Karpas-422 (cell line): ENCODE data around the gene XPO6. TPM values are rescaled to one million over a fixed set of nuclear protein-coding genes. Genes with fewer than 3 reads are reported as not detected.
A peak's percentile ranks its signal among the peaks of the same experiment; 100 is the strongest.

Experiments used
- DNase-seq: peaks from one replicate; pipeline ENCODE4 v3.0.0-alpha.2; 2015
- H2AFZ ChIP-seq: fragments of 200-600 bp; sonication (generic); 2 replicates; pipeline ENCODE4 v1.6.1; 2014; ENCODE audit warnings: antibody characterized with exemption, low read length, mixed read lengths
- H3K27ac ChIP-seq: fragments of 200-600 bp; sonication (generic); 2 replicates; pipeline ENCODE4 v1.5.1; 2014; ENCODE audit warnings: mild to moderate bottlenecking, low read length, moderate library complexity
- H3K27me3 ChIP-seq: fragments of 200-600 bp; sonication (generic); 2 replicates; pipeline ENCODE4 v1.6.1; 2014; ENCODE audit warnings: low read length, mixed read lengths
- H3K36me3 ChIP-seq: fragments of 200-600 bp; sonication (generic); 2 replicates; pipeline ENCODE4 v1.6.1; 2014; ENCODE audit warnings: low read length, mixed read lengths; ENCODE audit not compliant: insufficient read depth
- H3K4me1 ChIP-seq: fragments of 200-600 bp; sonication (generic); 2 replicates; pipeline ENCODE4 v1.6.1; 2014; ENCODE audit warnings: mild to moderate bottlenecking, low read length, mixed read lengths
- H3K4me2 ChIP-seq: fragments of 200-600 bp; sonication (generic); 2 replicates; pipeline ENCODE4 v1.6.1; 2014; ENCODE audit warnings: low read length, low read depth, mild to moderate bottlenecking; ENCODE audit not compliant: poor library complexity, severe bottlenecking
- H3K4me3 ChIP-seq: fragments of 200-600 bp; sonication (generic); 2 replicates; pipeline ENCODE4 v1.5.1; 2014; ENCODE audit warnings: mild to moderate bottlenecking, antibody characterized with exemption, low read length, mixed read lengths
- H3K79me2 ChIP-seq: fragments of 200-600 bp; sonication (generic); 2 replicates; pipeline ENCODE4 v1.6.1; 2014; ENCODE audit warnings: mild to moderate bottlenecking, low read length, mixed read lengths
- H3K9ac ChIP-seq: fragments of 200-600 bp; sonication (generic); 2 replicates; pipeline ENCODE4 v1.6.0; 2014; ENCODE audit warnings: low read length
- H3K9me2 ChIP-seq: fragments of 200-600 bp; sonication (generic), shearing (Covaris generic); replicated peaks from 2 replicates; pipeline ENCODE4 v1.6.0; 2014; ENCODE audit warnings: mild to moderate bottlenecking, low read length, moderate library complexity; ENCODE audit not compliant: insufficient read depth
- H3K9me3 ChIP-seq: fragments of 300-700, 200-600 bp; sonication (generic); 2 replicates; pipeline ENCODE4 v1.6.1; 2014; ENCODE audit warnings: low read length, mixed read lengths
- H4K20me1 ChIP-seq: fragments of 200-600 bp; sonication (generic); 2 replicates; pipeline ENCODE4 v1.6.1; 2014; ENCODE audit warnings: mild to moderate bottlenecking, antibody characterized with exemption, low read length, low read depth; ENCODE audit not compliant: insufficient read depth
- total RNA-seq: library from RNA; depleted of rRNA; stranded (reverse); fragments of >200 nt; shearing (Covaris generic); gene quantifications from 2 replicates; pipeline ENCODE4 v1.2.3, GENCODE V29; 2014; ENCODE audit warnings: low replicate concordance

The XPO6 gene
- total RNA-seq, 1 experiment from 2014 or later = 136 TPM

GRCh38 chr16:28205974-28206373, 5.8 kb downstream of the XPO6 start:
- no peaks in the 10 kb centered on the region for H3K9me3 ChIP-seq
- no peaks in the 10 kb centered on the region for H3K9me2 ChIP-seq
- H3K79me2 ChIP-seq = peaks cover 99% of the 10 kb centered on the region
- no peak overlapping the region for H3K4me2 ChIP-seq
- peaks cover 30% of the 10 kb centered on the region for H3K4me1 ChIP-seq
- H2AFZ ChIP-seq = no peak overlapping the region
- H3K4me3 ChIP-seq = no peak overlapping the region
- no peak overlapping the region for H3K27ac ChIP-seq
- peaks cover 62% of the 10 kb centered on the region for H4K20me1 ChIP-seq
- no peak overlapping the region for H3K9ac ChIP-seq
- peaks cover 68% of the 10 kb centered on the region for H3K36me3 ChIP-seq
- H3K27me3 ChIP-seq = no peaks in the 10 kb centered on the region
- no peak for DNase-seq

- H3K4me3 ChIP-seq = no peak overlapping the region
- H3K9me3 ChIP-seq = no peaks in the 10 kb centered on the region
- H3K9me2 ChIP-seq = no peaks in the 10 kb centered on the region
- no peak overlapping the region for H3K4me2 ChIP-seq
- peaks cover 72% of the 10 kb centered on the region for H3K36me3 ChIP-seq
- peaks cover 99% of the 10 kb centered on the region for H3K79me2 ChIP-seq
- no peak for DNase-seq
- no peaks in the 10 kb centered on the region for H3K27me3 ChIP-seq
- H4K20me1 ChIP-seq = peaks cover 62% of the 10 kb centered on the region
- H3K27ac ChIP-seq = no peak overlapping the region
- H3K9ac ChIP-seq = no peak overlapping the region
- H2AFZ ChIP-seq = no peak overlapping the region
- H3K4me1 ChIP-seq = peaks cover 27% of the 10 kb centered on the region
These were observed 6.5 kb downstream of the XPO6 start for GRCh38 chr16:28205117-28205899.

- H2AFZ ChIP-seq = no peak overlapping the region
- no peaks in the 10 kb centered on the region for H3K27me3 ChIP-seq
- H3K4me2 ChIP-seq = no peak overlapping the region
- H3K4me1 ChIP-seq = peaks cover 20% of the 10 kb centered on the region
- no peaks in the 10 kb centered on the region for H3K9me3 ChIP-seq
- H4K20me1 ChIP-seq = peaks cover 57% of the 10 kb centered on the region
- no peak for DNase-seq
- H3K4me3 ChIP-seq = no peak overlapping the region
- H3K9me2 ChIP-seq = no peaks in the 10 kb centered on the region
- H3K9ac ChIP-seq = no peak overlapping the region
- H3K79me2 ChIP-seq = peaks cover 99% of the 10 kb centered on the region
- peaks cover 68% of the 10 kb centered on the region for H3K36me3 ChIP-seq
- no peak overlapping the region for H3K27ac ChIP-seq
These were observed 7.1 kb downstream of the XPO6 start for GRCh38 chr16:28204622-28205021.

GRCh38 chr16:28204204-28204603, 7.6 kb downstream of the XPO6 start:
- no peak overlapping the region for H3K4me2 ChIP-seq
- no peak overlapping the region for H3K9ac ChIP-seq
- peaks cover 66% of the 10 kb centered on the region for H3K36me3 ChIP-seq
- no peaks in the 10 kb centered on the region for H3K27me3 ChIP-seq
- peaks cover 17% of the 10 kb centered on the region for H3K4me1 ChIP-seq
- H3K9me3 ChIP-seq = no peaks in the 10 kb centered on the region
- H2AFZ ChIP-seq = no peak overlapping the region
- no peak overlapping the region for H3K4me3 ChIP-seq
- H4K20me1 ChIP-seq = peaks cover 55% of the 10 kb centered on the region
- no peak for DNase-seq
- peaks cover 99% of the 10 kb centered on the region for H3K79me2 ChIP-seq
- H3K9me2 ChIP-seq = no peaks in the 10 kb centered on the region
- no peak overlapping the region for H3K27ac ChIP-seq

- peak; percentile 74 for DNase-seq
- Histone ChIP-seq H3K36me3 (peaks cover 55% of the 10 kb centered on the region), H3K27ac (no peak overlapping the region)
These were observed 9.5 kb downstream of the XPO6 start for GRCh38 chr16:28202147-28202746.

GRCh38 chr16:28200661-28201060, 11.1 kb downstream of the XPO6 start:
- Histone ChIP-seq H2AFZ (no peak overlapping the region), H3K4me1 (peaks cover 16% of the 10 kb centered on the region), H3K9me2 (no peaks in the 10 kb centered on the region), H3K4me2 (no peak overlapping the region), H3K27me3 (no peaks in the 10 kb centered on the region), H3K9ac (no peak overlapping the region), H3K4me3 (no peak overlapping the region), H3K9me3 (no peaks in the 10 kb centered on the region), H3K79me2 (peaks cover 99% of the 10 kb centered on the region), H3K27ac (no peak overlapping the region), H4K20me1 (peaks cover 43% of the 10 kb centered on the region), H3K36me3 (peaks cover 61% of the 10 kb centered on the region)
- DNase-seq = no peak

More at GRCh38 chr16:28202147-28202746, 9.5 kb downstream of the XPO6 start:
- no peak overlapping the region for H2AFZ ChIP-seq
- peaks cover 98% of the 10 kb centered on the region for H3K79me2 ChIP-seq
- H3K4me3 ChIP-seq = no peak overlapping the region
- H3K9me3 ChIP-seq = no peaks in the 10 kb centered on the region
- H4K20me1 ChIP-seq = peaks cover 43% of the 10 kb centered on the region
- no peak overlapping the region for H3K9ac ChIP-seq
- H3K9me2 ChIP-seq = no peaks in the 10 kb centered on the region
- H3K4me2 ChIP-seq = no peak overlapping the region
- H3K4me1 ChIP-seq = peaks cover 7% of the 10 kb centered on the region
- no peaks in the 10 kb centered on the region for H3K27me3 ChIP-seq

- no peak overlapping the region for H3K9ac ChIP-seq
- no peaks in the 10 kb centered on the region for H3K27me3 ChIP-seq
- no peak for DNase-seq
- peaks cover 47% of the 10 kb centered on the region for H3K4me1 ChIP-seq
- no peak overlapping the region for H3K27ac ChIP-seq
- H3K9me3 ChIP-seq = no peaks in the 10 kb centered on the region
- no peak overlapping the region for H3K4me3 ChIP-seq
- H3K4me2 ChIP-seq = no peak overlapping the region
- peaks cover 26% of the 10 kb centered on the region for H4K20me1 ChIP-seq
- H3K79me2 ChIP-seq = peaks cover 98% of the 10 kb centered on the region
- H2AFZ ChIP-seq = no peak overlapping the region
- peaks cover 49% of the 10 kb centered on the region for H3K36me3 ChIP-seq
- no peaks in the 10 kb centered on the region for H3K9me2 ChIP-seq
These were observed 15.3 kb downstream of the XPO6 start for GRCh38 chr16:28196387-28196987.

- Histone ChIP-seq H3K4me1 (peaks cover 52% of the 10 kb centered on the region), H4K20me1 (peaks cover 26% of the 10 kb centered on the region), H3K36me3 (peaks cover 50% of the 10 kb centered on the region)
These were observed 15.9 kb downstream of the XPO6 start for GRCh38 chr16:28195859-28196258.

More at GRCh38 chr16:28195859-28196258, 15.9 kb downstream of the XPO6 start:
- H3K9ac ChIP-seq = no peak overlapping the region
- H3K9me2 ChIP-seq = no peaks in the 10 kb centered on the region
- no peak overlapping the region for H3K4me2 ChIP-seq
- DNase-seq = no peak
- no peak overlapping the region for H3K27ac ChIP-seq
- H3K27me3 ChIP-seq = no peaks in the 10 kb centered on the region
- H3K79me2 ChIP-seq = peaks cover 98% of the 10 kb centered on the region
- no peak overlapping the region for H2AFZ ChIP-seq
- H3K9me3 ChIP-seq = no peaks in the 10 kb centered on the region
- H3K4me3 ChIP-seq = no peak overlapping the region
